ENCODE measurements around the gene MLYCD.

Gene MLYCD

DNA sequence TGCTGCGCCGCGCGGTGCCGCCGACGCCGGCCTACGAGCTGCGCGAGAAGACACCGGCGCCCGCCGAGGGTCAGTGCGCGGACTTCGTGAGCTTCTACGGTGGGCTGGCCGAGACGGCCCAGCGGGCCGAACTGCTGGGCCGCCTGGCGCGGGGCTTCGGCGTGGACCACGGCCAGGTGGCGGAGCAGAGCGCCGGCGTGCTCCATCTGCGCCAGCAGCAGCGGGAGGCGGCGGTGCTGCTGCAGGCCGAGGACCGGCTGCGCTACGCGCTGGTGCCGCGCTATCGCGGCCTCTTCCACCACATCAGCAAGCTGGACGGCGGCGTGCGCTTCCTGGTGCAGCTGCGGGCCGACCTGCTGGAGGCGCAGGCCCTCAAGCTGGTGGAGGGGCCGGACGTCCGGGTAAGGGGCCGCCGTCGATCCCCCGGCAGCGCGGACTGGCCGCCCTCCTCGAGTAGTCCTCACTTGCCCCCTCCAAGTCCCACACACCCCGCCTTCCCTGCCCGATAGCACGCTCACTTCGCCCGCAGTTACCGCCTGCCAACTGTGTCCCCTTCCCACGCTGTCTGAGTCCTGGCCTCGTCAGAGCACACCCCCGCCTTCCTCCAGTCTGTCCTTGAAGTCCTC is 470 bp downstream of the MLYCD start:
- no peak for FAIRE-seq
- peak; percentile 57 for DNase-seq (ENCODE audit: insufficient read length, low spot score)

GRCh38 chr16:83899978-83900377 is 1.1 kb downstream of the MLYCD start:
- no peak for FAIRE-seq
- no peak for DNase-seq (ENCODE audit: insufficient read length, low spot score)

DNA sequence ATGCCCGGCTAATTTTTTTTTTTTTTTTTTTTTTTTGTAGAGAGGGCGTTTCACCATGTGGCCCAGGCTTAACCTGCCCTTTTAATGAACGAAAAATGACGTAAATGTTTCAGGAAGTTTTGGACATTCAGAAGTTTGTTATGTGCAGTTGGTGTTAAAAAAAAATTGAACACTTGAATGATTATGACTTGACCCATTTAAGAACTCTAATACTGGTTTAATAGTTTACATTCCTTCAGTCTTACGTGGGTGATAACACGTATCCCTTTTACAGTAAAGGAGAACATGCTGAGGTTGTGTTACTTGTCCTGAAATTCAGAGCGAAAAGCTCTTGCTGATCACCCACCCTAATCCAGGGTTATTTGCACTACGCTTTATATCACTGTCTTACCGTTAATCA is 1.7 kb downstream of the MLYCD start:
- FAIRE-seq (no peak), DNase-seq (ENCODE audit: insufficient read length, low spot score) (no peak)

GRCh38 chr16:83901101-83901500 is 2.2 kb downstream of the MLYCD start:
- no peak for FAIRE-seq
- no peak for DNase-seq (ENCODE audit: insufficient read length, low spot score)

- DNase-seq (ENCODE audit: insufficient read length, low spot score), result no peak
- FAIRE-seq, result no peak
Measured at GRCh38 chr16:83903751-83904150, 4.8 kb downstream of the MLYCD start.

GRCh38 chr16:83906683-83907082 is 7.8 kb downstream of the MLYCD start:
- no peak for FAIRE-seq
- DNase-seq (ENCODE audit: insufficient read length, low spot score), result no peak

DNA sequence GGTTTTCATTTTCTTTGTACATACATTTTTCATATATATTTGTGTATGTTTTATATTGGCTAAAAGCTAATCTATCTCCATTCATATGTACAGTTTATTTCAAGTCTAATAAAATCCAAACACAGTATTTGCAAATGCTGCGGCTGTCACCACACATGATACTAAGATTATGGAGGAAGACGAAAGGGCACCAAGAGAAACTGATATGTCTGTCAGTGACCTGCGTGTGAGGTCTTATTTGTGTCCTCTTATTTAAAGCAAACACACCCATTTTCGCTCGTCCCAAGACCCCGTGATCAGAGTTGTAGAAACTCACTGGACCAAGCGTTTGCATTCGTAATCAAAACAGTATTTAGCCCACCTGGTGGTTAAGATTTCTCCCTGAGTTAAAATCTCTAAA is 8.2 kb downstream of the MLYCD start:
- DNase-seq (ENCODE audit: insufficient read length, low spot score) (no peak), FAIRE-seq (no peak)

DNA sequence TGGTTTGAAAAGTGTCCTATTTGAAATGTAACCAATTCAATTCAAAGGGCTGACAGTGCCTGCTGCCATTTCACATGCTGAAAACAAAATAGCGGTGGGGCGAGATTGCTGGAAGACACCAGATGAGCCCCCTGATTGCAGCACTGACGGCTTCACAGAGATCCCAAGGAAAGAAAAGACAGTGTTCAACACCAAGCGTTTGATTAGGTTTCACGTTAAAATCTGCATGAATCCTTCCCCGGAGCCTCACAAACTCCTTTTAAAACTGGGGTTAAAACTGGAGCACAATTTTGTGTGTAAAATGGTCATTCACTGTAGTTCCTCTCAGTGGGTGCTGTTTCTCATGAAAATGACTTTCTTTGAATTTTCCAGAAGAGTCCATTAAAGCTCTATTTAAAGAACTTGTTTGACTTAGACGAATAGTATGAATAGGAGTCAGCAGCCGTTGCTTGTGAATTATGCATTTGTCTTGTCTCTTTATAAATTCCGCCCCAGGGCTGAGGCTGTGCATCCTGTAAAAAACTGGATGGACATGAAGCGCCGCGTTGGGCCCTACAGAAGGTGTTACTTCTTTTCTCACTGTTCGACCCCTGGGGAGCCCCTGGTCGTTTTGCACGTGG is 8.8 kb downstream of the MLYCD start:
- no peak for DNase-seq (ENCODE audit: insufficient read length, low spot score)

GRCh38 chr16:83908798-83909197 is 9.9 kb downstream of the MLYCD start:
- DNase-seq (ENCODE audit: insufficient read length, low spot score), result no peak
- no peak for FAIRE-seq

More for the DNA sequence above, 8.8 kb downstream of the MLYCD start:
- FAIRE-seq, result no peak

DNA sequence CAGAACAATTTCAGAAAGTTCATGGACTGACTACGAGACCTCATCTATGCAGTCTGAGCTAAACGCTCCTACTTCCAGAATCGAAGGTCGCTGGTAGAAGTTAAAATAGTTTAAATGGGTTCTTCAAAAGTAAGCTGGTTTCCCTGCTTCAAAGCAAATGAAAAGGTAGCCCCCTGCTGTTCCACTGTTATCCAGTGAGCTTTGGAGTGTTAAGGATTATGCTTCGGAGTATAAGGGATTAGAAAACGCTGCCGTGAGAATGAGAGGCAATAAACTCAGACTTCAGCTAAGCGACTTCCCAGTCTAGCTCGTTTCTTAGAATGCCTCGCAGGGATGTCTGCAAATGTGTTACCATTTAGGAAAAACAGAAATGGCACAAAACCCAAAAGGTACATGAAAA is 12.4 kb downstream of the MLYCD start:
- FAIRE-seq, result no peak
- DNase-seq (ENCODE audit: insufficient read length, low spot score), result no peak

GRCh38 chr16:83912519-83913244 is 13.8 kb downstream of the MLYCD start:
- DNase-seq (ENCODE audit: insufficient read length, low spot score) (no peak), FAIRE-seq (no peak)

DNA sequence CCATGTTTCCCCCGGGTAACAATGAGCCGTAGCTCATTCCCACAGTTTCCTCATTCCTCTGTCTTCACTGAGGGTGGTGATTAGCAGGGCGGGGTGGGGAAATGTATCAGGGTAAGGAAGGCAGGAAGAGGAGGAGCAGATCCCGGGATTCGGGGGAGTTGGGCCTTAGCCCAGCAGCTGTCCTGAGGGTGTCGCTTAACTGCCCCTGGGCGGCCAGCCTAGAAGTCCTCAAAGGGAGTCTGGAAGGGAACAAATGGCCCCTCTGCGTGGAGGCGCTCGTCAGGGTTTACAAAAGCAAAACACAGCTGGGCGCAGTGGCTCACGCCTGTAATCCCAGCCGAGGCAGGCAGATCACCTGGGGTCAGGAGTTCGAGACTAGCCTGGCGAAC is 14.3 kb downstream of the MLYCD start:
- DNase-seq (ENCODE audit: insufficient read length, low spot score) (no peak), FAIRE-seq (no peak)

- FAIRE-seq, result no peak
- no peak for DNase-seq (ENCODE audit: insufficient read length, low spot score)
Measured at GRCh38 chr16:83914091-83914710, 15.3 kb downstream of the MLYCD start.

DNA sequence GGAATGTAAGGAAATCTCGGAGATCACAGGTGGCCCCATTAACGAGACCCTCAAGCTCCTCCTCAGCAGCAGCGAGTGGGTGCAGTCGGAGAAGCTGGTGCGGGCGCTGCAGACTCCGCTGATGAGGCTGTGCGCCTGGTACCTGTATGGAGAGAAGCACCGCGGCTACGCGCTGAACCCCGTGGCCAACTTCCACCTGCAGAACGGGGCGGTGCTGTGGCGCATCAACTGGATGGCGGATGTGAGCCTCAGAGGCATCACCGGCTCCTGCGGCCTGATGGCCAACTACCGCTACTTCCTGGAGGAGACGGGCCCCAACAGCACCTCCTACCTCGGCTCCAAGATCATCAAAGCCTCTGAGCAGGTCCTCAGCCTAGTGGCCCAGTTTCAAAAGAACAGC is 16.2 kb downstream of the MLYCD start:
- FAIRE-seq, result no peak

GRCh38 chr16:83915491-83915890 is 16.6 kb downstream of the MLYCD start:
- DNase-seq (ENCODE audit: insufficient read length, low spot score) (no peak), FAIRE-seq (no peak)

More for the DNA sequence above, 16.2 kb downstream of the MLYCD start:
- no peak for DNase-seq (ENCODE audit: insufficient read length, low spot score)

DNA sequence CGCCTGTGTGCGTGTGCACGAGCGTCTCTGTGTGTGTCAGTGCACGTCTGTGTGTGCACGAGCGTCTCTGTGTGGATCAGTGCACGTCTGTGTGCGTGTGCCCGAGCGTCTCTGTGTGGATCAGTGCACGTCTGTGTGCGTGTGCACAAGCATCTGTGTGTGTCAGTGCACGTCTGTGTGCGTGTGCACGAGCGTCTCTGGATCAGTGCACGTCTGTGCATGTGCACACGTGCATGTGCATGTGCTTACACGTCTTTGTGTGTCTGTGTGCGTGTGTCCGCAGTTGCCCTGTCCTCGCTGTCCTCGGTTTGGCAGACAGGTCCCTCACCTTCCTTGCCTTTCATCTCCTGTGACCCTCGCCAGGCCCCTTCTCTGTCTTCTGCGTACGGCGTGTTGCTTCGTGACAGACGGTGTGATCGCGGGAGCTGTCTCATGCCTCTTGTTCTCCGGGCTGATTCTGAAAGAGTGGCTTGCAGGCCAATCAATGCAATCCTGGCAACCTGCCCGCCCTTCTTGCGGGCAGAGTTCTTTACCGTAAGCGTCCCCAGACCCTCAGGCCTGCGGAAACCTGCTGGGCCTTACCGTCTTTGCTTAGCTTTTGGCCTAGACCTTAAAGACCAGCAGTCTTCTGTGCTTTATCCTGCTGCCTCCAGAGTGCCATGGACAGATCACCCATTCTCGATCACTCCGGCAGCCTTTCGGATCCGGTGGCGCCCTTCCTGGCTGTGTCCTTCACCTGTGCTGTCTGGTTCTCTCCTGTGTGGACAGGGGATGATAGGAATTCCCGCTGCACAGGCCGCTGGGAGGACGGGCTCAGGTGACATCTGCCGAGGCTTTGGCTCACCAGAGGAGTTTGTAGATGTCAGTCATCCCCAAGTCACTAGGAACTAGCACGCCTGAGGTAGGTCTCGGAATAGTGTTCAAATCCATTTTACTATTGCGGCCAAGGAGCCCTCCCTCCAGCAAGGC is 18.5 kb downstream of the MLYCD start:
- DNase-seq (ENCODE audit: insufficient read length, low spot score) (no peak), FAIRE-seq (no peak)

DNA sequence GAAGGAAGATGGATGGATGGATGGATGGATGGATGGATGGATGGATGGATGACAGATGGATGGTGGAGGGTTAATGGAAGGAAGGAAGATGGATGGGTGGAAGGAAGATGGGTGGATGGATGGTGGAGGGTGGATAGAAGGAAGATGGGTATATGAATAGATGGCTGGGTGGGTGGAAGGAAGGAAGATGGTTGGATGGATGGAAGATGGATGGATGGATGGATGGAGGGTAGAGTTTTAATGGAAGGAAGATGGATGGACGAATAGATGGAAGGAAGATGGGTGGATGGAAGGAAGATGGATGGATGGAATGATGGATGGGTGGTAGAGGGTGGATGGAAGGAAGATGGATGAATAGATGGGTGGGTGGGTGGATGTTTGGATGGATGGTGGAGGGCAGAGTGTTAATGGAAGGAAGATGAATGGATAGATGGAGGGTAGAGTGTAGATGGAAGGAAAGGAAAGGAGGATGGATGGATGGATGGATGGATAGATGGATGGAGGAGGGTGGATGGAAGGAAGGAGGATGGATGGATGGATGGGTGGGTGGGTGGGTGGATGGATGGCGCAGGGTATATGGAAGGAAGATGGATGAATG is 22.1 kb downstream of the MLYCD start:
- FAIRE-seq (no peak), DNase-seq (ENCODE audit: insufficient read length, low spot score) (no peak)

DNA sequence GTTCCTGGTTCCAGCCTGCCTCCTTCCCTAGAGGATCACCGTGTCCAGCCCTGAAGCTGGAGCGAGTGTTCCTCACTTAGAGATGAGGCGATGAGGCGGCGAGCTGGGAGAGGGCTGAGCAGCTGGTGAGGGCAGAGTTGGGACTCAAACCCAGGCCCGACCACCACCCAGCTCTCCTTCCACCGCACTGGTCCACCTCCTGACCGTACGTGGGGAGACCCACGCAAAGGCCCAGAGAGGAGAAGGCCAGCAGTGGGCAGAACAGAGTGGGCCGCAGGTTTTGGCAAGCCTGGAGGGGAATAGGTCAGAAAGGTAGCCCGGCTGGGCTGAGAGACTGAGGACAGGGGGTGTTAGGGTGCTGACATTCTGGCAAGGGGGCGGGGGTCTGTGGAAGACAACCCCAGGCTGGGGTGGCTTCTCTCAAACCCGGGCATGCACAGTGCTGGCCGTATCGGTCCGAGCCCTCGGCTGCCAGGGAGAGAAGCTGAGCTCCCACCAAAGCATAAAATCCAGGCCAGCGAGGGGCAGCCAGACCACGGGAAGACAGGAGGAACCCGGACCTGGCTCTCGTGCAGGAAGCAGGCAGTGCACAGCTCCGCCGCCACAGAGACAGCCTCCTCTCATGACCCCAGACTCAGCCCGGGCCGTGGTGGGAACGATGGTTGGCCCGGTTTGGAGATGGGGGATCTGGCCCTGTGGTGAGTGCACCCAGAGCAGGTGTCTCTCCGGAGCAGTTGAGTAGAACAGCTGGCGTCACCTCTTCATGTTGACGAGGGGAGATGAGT is 24.9 kb downstream of the MLYCD start:
- FAIRE-seq, result no peak
- DNase-seq (ENCODE audit: insufficient read length, low spot score), result no peak

- DNase-seq (ENCODE audit: insufficient read length, low spot score) (no peak), FAIRE-seq (no peak)
Measured at GRCh38 chr16:83924686-83925085, 25.8 kb downstream of the MLYCD start.

All from GM19239 (cell line).